CD14-positive monocyte (primary cell): ENCODE measurements around the gene OOSP2. TPM values are rescaled to one million over a fixed set of nuclear protein-coding genes. Genes with fewer than 3 reads are reported as not detected.

Source experiments
- DNase-seq, 3 donors: peaks; one replicate each; pipeline ENCODE4 v3.0.0-alpha.2; 2011 to 2022
- H2AFZ ChIP-seq: 2 replicates; pipeline ENCODE4 v1.6.0; 2012; ENCODE audit warnings: mild to moderate bottlenecking, low read depth, low read length, inconsistent platforms; ENCODE audit not compliant: insufficient read depth, poor library complexity, severe bottlenecking
- H3K27ac ChIP-seq, 2 donors: 1 replicate in 1 of 2; 2 replicates in 1 of 2; pipeline ENCODE4 v1.5.1; 2012 to 2013; ENCODE audit warnings: low read length in 2 of 2, control low read depth in 1 of 2, inconsistent platforms in 1 of 2, low read depth in 1 of 2, mild to moderate bottlenecking in 1 of 2
- H3K27me3 ChIP-seq, 2 donors: one replicate each; pipeline versions ENCODE4 v1.6.0 to v1.6.1; 2011 to 2013; ENCODE audit warnings: low read length in 2 of 2; ENCODE audit not compliant: control insufficient read depth in 2 of 2, insufficient read depth in 2 of 2
- H3K36me3 ChIP-seq, 2 donors: replicated peaks in 1 of 2; 1 replicate in 1 of 2; 2 replicates in 1 of 2; pipeline versions ENCODE4 v1.5.1 to v1.6.1; 2012 to 2013; ENCODE audit warnings: low read length in 2 of 2, control low read depth in 1 of 2, inconsistent platforms in 1 of 2, mild to moderate bottlenecking in 1 of 2; ENCODE audit not compliant: insufficient read depth in 2 of 2, control insufficient read depth in 1 of 2
- H3K4me1 ChIP-seq, 2 donors: 1 replicate in 1 of 2; 2 replicates in 1 of 2; pipeline versions ENCODE4 v1.5.1 to v1.6.1; 2012 to 2013; ENCODE audit warnings: low read length in 2 of 2, control low read depth in 1 of 2, inconsistent platforms in 1 of 2, mild to moderate bottlenecking in 1 of 2, moderate library complexity in 1 of 2; ENCODE audit not compliant: insufficient read depth in 2 of 2, control insufficient read depth in 1 of 2
- H3K4me2 ChIP-seq: replicated peaks from 2 replicates; pipeline ENCODE3; 2012; ENCODE audit warnings: low read length, moderate library complexity, mild to moderate bottlenecking; ENCODE audit not compliant: poor library complexity, severe bottlenecking; ENCODE audit errors: extremely low read depth
- H3K4me3 ChIP-seq, 3 experiments: fragments of 200-600 bp in 1 of 3; sonication (generic) in 1 of 3; replicated peaks in 1 of 3; 1 replicate in 2 of 3; 2 replicates in 1 of 3; pipeline ENCODE4 v1.5.1; 2011 to 2013; ENCODE audit warnings: low read length in 3 of 3, mild to moderate bottlenecking in 3 of 3, control low read depth in 2 of 3, low read depth in 2 of 3, inconsistent platforms in 1 of 3, moderate library complexity in 1 of 3
- H3K79me2 ChIP-seq: 2 replicates; pipeline ENCODE4 v1.6.0; 2012; ENCODE audit warnings: mild to moderate bottlenecking, control low read depth, inconsistent platforms, low read length, moderate library complexity; ENCODE audit not compliant: insufficient read depth
- H3K9ac ChIP-seq: 2 replicates; pipeline ENCODE4 v1.6.0; 2017; ENCODE audit warnings: low read length, mild to moderate bottlenecking; ENCODE audit not compliant: insufficient read depth, poor library complexity, severe bottlenecking
- H3K9me3 ChIP-seq, 2 donors: replicated peaks in 1 of 2; 1 replicate in 1 of 2; 2 replicates in 1 of 2; pipeline versions ENCODE4 v1.5.1 to v1.6.1; 2012 to 2013; ENCODE audit warnings: low read length in 2 of 2, control low read depth in 1 of 2; ENCODE audit not compliant: control insufficient read depth in 1 of 2, insufficient read depth in 1 of 2
- H4K20me1 ChIP-seq: 2 replicates; pipeline ENCODE4 v1.6.0; 2012; ENCODE audit warnings: mild to moderate bottlenecking, low read length, control low read depth, moderate library complexity; ENCODE audit not compliant: insufficient read depth
- H3K27ac Mint-ChIP-seq, 7 donors: one replicate each; pipeline ENCODE4 v1.8.0; 2020; ENCODE audit warnings: mild to moderate bottlenecking in 7 of 7, mixed read lengths in 7 of 7, moderate library complexity in 6 of 7, inconsistent platforms in 2 of 7
- H3K27me3 Mint-ChIP-seq, 3 donors: one replicate each; pipeline ENCODE4 v1.8.0; 2021 to 2022; ENCODE audit warnings: low read depth in 3 of 3, mild to moderate bottlenecking in 3 of 3, mixed read lengths in 3 of 3, moderate library complexity in 3 of 3, inconsistent platforms in 1 of 3
- H3K36me3 Mint-ChIP-seq, 2 donors: one replicate each; pipeline ENCODE4 v1.8.0; 2020; ENCODE audit warnings: mixed read lengths in 2 of 2, inconsistent platforms in 1 of 2, mild to moderate bottlenecking in 1 of 2
- H3K4me1 Mint-ChIP-seq: one replicate; pipeline ENCODE4 v1.8.0; 2020; ENCODE audit warnings: mild to moderate bottlenecking, mixed read lengths
- H3K4me3 Mint-ChIP-seq, 2 donors: one replicate each; pipeline ENCODE4 v1.8.0; 2020; ENCODE audit warnings: mild to moderate bottlenecking in 2 of 2, mixed read lengths in 2 of 2, moderate library complexity in 1 of 2
- H3K9me3 Mint-ChIP-seq, 7 donors: one replicate each; pipeline ENCODE4 v1.8.0; 2020 to 2022; ENCODE audit warnings: mixed read lengths in 7 of 7, mild to moderate bottlenecking in 6 of 7, moderate library complexity in 6 of 7, inconsistent platforms in 2 of 7
- WGBS: methylation state at CpG from one replicate; pipeline ENCODE4 v1.1.5; 2013; ENCODE audit warnings: missing lambda C conversion rate; ENCODE audit not compliant: insufficient coverage; 5-methylcytosine and 5-hydroxymethylcytosine counted together
- intact Hi-C, 2 donors: fragments of 100-400 bp; cut with micrococcal nuclease; formaldehyde crosslinking; loops; one replicate each; pipeline versions ENCODE4 v1.15.0 to v1.15.1; 2023
- polyA plus RNA-seq, 3 donors: library from polyadenylated mRNA; depleted of rRNA in 1 of 3; unstranded in 2 of 3; stranded (reverse) in 1 of 3; fragments of 300-500 nt in 2 of 3; fragments of >200 nt in 1 of 3; fragmentation: Illumina TruSeq in 2 of 3; gene quantifications; 1 replicate in 2 of 3; 2 replicates in 1 of 3; pipeline ENCODE4 v1.2.3, GENCODE V29; 2012 to 2021
- TF ChIP-seq, protein P1 (sequence below): fragments of 200-600 bp; IDR thresholded peaks from one replicate; pipeline ENCODE4 v1.8.0; 2022; ENCODE audit warnings: antibody characterized with exemption, mild to moderate bottlenecking

The OOSP2 gene
- polyA plus RNA-seq, 3 donors = not detected

GRCh38 chr11:60084631-60085273, 44.5 kb downstream of the OOSP2 start:
- Mint-ChIP-seq H3K36me3 (peaks cover 0 to 4% of the 10 kb centered on the region in 2 donors), H3K4me1 (peaks cover 12% of the 10 kb centered on the region), H3K27ac (no peak overlapping the region), H3K4me3 (no peak overlapping the region), H3K27me3 (peaks cover 0 to 2% (median 0%) of the 10 kb centered on the region in 3 donors), H3K9me3 (peaks cover 3 to 14% (median 6%) of the 10 kb centered on the region in 7 donors)
- H3K9me3 ChIP-seq = peaks cover 4 to 8% of the 10 kb centered on the region in 2 donors
- H4K20me1 ChIP-seq = no peaks in the 10 kb centered on the region
- H3K4me2 ChIP-seq = no peak overlapping the region
- no peak overlapping the region for H3K4me3 ChIP-seq
- H3K9ac ChIP-seq = no peak overlapping the region
- H3K79me2 ChIP-seq = no peaks in the 10 kb centered on the region
- DNase-seq = no peak
- no peak overlapping the region for H3K27ac ChIP-seq
- WGBS = 100% methylated on average over 2 of the region's 3 CpGs
- H3K4me1 ChIP-seq = peaks cover 0 to 2% of the 10 kb centered on the region in 2 donors
- TF ChIP-seq, protein P1, sequence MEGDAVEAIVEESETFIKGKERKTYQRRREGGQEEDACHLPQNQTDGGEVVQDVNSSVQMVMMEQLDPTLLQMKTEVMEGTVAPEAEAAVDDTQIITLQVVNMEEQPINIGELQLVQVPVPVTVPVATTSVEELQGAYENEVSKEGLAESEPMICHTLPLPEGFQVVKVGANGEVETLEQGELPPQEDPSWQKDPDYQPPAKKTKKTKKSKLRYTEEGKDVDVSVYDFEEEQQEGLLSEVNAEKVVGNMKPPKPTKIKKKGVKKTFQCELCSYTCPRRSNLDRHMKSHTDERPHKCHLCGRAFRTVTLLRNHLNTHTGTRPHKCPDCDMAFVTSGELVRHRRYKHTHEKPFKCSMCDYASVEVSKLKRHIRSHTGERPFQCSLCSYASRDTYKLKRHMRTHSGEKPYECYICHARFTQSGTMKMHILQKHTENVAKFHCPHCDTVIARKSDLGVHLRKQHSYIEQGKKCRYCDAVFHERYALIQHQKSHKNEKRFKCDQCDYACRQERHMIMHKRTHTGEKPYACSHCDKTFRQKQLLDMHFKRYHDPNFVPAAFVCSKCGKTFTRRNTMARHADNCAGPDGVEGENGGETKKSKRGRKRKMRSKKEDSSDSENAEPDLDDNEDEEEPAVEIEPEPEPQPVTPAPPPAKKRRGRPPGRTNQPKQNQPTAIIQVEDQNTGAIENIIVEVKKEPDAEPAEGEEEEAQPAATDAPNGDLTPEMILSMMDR = no peak
- H3K36me3 ChIP-seq = no peaks in the 10 kb centered on the region
- H2AFZ ChIP-seq = no peak overlapping the region
- no peaks in the 10 kb centered on the region for H3K27me3 ChIP-seq
- intact Hi-C loops = no loop called here

DNA sequence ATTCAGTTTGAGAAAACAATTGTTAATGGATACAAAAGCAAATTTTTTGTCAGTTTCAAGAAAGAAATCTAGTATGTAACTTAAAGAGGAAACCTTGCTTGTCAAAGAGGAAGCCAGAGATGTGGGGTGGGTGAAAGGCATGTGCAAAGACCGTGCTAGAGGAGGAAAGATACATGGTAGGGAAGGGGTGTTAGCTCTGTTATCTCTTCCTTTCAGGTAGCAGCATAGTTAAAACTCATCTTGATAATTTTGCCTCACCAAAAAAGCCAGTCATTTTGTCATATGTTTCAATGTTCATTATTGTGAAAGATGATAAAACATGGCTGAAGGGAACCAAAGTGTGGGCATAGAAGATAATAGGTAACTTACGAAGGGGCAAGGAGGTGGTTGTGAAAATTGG, 45.7 kb downstream of the OOSP2 start:
- Mint-ChIP-seq H3K4me1 (peaks cover 7% of the 10 kb centered on the region), H3K27ac (no peak overlapping the region), H3K9me3 (peaks cover 0 to 6% (median 0%) of the 10 kb centered on the region in 7 donors), H3K36me3 (no peaks in the 10 kb centered on the region), H3K4me3 (peak overlapping the region in 1 of 2 donors; percentile 59), H3K27me3 (peaks cover 0 to 2% (median 0%) of the 10 kb centered on the region in 3 donors)
- H3K27me3 ChIP-seq = no peaks in the 10 kb centered on the region
- H3K4me1 ChIP-seq = no peaks in the 10 kb centered on the region
- DNase-seq = no peak
- peak overlapping the region; percentile 33 for H2AFZ ChIP-seq
- H3K9me3 ChIP-seq = peaks cover 0 to 2% of the 10 kb centered on the region in 2 donors
- H3K36me3 ChIP-seq = no peaks in the 10 kb centered on the region
- intact Hi-C loops = no loop called here
- H3K27ac ChIP-seq = no peak overlapping the region
- no peaks in the 10 kb centered on the region for H4K20me1 ChIP-seq
- H3K79me2 ChIP-seq = no peaks in the 10 kb centered on the region
- no peak overlapping the region for H3K9ac ChIP-seq
- 0% methylated on average over 1 of the region's 2 CpGs for WGBS
- no peak overlapping the region for H3K4me3 ChIP-seq
- H3K4me2 ChIP-seq = no peak overlapping the region
- TF ChIP-seq, protein P1 = no peak
